Measurements from ENCODE around the gene ASGR1.

DNA sequence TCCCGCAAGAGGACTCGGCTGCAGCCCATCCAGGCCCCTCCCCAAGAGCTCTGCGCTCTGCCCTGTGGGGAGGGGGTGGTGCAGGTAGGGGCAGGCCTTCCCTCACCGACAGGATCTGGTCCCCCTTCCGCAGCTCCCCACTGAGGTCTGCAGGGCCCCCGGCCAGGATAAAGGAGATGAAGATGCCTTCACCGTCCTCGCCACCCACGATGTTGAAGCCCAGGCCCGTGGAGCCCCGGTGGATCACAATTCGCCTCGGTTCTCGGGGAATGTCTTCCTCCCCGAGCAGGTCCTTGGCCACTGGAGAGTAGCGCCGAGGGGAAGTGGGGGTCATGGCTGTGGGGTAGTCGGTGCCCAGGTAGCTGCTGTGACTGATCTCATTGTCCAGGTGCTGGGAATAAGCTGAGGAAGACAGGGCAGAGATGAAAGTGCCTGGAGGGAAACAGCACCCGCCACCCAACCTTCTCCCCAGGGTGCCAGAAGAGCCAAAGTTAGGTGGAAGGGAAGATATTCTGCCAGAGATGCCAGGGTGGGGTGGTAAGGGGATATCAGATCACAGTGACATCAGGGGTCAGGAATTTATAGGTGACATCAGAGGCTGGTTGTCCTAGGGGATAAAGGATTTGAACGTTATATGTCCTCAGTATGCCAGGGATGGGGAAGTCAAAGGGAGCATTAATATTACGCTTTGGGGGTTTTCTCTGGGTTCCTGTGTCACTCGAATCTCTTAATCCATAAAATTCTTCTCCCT lies 17.7 kb upstream of the ASGR1 start:
- TF ChIP-seq, protein P1, sequence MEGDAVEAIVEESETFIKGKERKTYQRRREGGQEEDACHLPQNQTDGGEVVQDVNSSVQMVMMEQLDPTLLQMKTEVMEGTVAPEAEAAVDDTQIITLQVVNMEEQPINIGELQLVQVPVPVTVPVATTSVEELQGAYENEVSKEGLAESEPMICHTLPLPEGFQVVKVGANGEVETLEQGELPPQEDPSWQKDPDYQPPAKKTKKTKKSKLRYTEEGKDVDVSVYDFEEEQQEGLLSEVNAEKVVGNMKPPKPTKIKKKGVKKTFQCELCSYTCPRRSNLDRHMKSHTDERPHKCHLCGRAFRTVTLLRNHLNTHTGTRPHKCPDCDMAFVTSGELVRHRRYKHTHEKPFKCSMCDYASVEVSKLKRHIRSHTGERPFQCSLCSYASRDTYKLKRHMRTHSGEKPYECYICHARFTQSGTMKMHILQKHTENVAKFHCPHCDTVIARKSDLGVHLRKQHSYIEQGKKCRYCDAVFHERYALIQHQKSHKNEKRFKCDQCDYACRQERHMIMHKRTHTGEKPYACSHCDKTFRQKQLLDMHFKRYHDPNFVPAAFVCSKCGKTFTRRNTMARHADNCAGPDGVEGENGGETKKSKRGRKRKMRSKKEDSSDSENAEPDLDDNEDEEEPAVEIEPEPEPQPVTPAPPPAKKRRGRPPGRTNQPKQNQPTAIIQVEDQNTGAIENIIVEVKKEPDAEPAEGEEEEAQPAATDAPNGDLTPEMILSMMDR (IDR thresholded peaks at IDR 0.05) = no peak
- no peak for TF ChIP-seq POLR2A (IDR thresholded peaks at IDR 0.05)

Measured in heart left ventricle (tissue), 13 donors.